Adipocyte (in vitro differentiated cells): Measurements from ENCODE around the gene ALDH8A1.
A peak's percentile ranks its signal among the peaks of the same experiment; 100 is the strongest.
"Not testable (repeated sequence)": the region's sequence is repeated elsewhere in the genome, so short reads cannot be mapped to it uniquely, and the experiment has no call there.

Experiments
- DNase-seq: peaks from one replicate; pipeline ENCODE4 v3.0.0-alpha.2; 2015; ENCODE audit warnings: low read depth
- H3K27me3 ChIP-seq: replicated peaks from 2 replicates; pipeline ENCODE4 v1.7.0; 2013; ENCODE audit warnings: mild to moderate bottlenecking, low read length, moderate library complexity; ENCODE audit not compliant: control insufficient read depth, insufficient read depth
- H3K36me3 ChIP-seq: 2 replicates; pipeline ENCODE4 v1.7.0; 2013; ENCODE audit warnings: low read length, mild to moderate bottlenecking, moderate library complexity; ENCODE audit not compliant: control insufficient read depth, insufficient read depth, severe bottlenecking
- H3K4me1 ChIP-seq: 2 replicates; pipeline ENCODE4 v1.7.0; 2013; ENCODE audit warnings: mild to moderate bottlenecking, low read length, moderate library complexity; ENCODE audit not compliant: control insufficient read depth, insufficient read depth
- H3K4me3 ChIP-seq: 2 replicates; pipeline ENCODE4 v1.7.0; 2013; ENCODE audit warnings: mild to moderate bottlenecking, low read length, moderate library complexity
- H3K9ac ChIP-seq: 2 replicates; pipeline ENCODE4 v1.7.0; 2013; ENCODE audit warnings: mild to moderate bottlenecking, low read length, moderate library complexity
- H3K9me3 ChIP-seq: 2 replicates; pipeline ENCODE4 v1.7.0; 2013; ENCODE audit warnings: mild to moderate bottlenecking, low read length, moderate library complexity; ENCODE audit not compliant: control insufficient read depth

ALDH8A1 gene

DNA sequence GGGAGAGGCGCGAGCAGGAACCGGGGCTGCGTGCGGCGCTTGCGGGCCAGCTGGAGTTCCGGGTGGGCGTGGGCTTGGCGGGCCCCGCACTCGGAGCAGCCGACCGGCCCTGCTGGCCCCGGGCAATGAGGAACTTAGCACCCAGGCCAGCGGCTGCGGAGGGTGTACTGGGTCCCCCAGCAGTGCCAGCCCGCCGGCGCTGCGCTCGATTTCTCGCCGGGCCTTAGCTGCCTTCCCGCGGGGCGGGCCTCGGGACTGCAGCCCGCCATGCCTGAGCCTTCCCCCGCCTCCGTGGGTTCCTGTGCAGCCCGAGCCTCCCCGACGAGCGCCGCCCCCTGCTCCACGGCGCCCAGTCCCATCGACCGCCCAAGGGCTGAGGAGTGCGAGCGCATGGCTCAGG is 45.2 kb downstream of the ALDH8A1 start:
- H3K36me3 ChIP-seq, H3K27me3 ChIP-seq, H3K9me3 ChIP-seq, H3K9ac ChIP-seq, H3K4me3 ChIP-seq, DNase-seq: not testable (repeated sequence)
- peaks cover 35% of the 10 kb centered on the region for H3K4me1 ChIP-seq

DNA sequence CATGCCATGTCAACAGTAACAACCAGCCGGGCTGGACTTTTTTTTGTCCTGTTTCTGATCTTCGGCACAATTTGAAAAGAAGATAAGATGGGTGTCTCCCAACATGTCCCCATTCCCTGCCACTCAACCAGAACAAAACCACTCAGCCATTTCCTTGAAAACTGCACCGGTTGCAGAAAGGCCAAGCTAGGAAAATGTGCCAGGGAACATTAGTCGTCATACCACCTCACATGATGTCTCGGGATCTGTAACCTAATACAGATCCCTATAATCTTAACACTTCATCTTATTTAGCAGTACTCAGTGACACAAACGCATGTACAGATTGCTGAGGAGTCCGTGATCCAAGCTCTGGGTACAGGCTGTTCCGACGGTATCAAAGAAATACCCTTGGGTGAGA is 46.5 kb downstream of the ALDH8A1 start:
- Histone ChIP-seq H3K4me1 (peaks cover 23% of the 10 kb centered on the region), H3K9ac (peak overlapping the region; percentile 54), H3K9me3 (no peaks in the 10 kb centered on the region), H3K27me3 (no peaks in the 10 kb centered on the region), H3K4me3 (no peak overlapping the region), H3K36me3 (no peaks in the 10 kb centered on the region)
- DNase-seq = no peak

DNA sequence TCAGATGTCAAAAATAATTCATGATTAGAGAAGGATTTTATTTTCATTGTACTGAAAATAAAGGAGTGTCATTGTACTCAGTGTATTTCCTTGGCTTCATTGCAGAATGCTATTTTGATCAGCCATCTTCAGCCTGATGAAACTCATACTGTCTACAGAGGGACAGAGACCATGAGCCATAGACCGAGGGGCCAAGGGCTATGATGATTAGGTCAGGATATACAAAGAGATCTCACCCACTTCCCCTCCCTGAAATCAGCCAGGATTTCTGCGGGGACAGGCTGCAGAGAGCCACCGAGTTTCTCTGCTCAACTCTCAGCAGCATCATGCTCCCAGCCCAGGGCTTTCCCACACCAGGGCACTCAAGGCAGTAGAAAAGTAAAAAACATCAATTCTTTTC is 47.0 kb downstream of the ALDH8A1 start:
- no peaks in the 10 kb centered on the region for H3K9me3 ChIP-seq
- H3K4me3 ChIP-seq = no peak overlapping the region
- peaks cover 19% of the 10 kb centered on the region for H3K4me1 ChIP-seq
- peak overlapping the region; percentile 54 for H3K9ac ChIP-seq
- no peaks in the 10 kb centered on the region for H3K27me3 ChIP-seq
- no peak for DNase-seq
- no peaks in the 10 kb centered on the region for H3K36me3 ChIP-seq

DNA sequence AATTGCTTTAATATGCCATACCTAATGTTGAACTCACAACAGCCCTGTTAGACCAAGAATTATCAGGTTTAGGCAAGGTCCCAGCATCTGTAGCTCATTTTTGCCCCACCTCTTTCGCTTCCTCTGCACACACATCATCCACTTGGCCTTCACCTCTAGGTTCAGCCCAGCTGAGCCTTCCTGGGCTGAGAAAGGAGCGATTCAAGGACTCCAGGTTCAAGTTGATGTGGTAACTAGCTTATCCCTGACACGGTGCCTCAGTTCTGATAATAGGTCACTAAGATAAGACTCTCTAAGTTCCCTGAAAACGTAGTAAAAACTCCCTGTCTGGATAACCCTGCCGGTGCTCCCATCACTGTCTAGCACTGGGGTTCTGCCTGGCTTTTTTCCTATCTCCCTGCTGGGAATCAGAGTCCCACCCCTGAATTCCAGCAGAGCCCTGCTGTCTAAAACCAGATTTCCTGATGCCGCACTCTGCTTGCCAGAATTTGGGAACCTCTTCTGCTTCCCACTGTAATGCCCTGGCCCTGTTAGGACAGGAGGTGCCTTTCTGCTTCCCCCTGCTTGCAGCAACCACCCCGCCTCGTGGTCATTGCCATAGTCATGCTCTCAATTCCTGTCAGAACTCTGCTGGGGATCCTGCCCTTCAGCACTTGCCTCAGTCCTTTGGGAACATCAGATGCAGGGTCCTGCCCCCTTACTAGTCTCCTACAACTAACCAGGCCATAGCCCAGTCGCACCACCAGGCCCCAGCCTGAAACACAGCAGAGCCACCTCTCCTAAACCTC is 47.6 kb downstream of the ALDH8A1 start:
- no peaks in the 10 kb centered on the region for H3K9me3 ChIP-seq
- peaks cover 19% of the 10 kb centered on the region for H3K4me1 ChIP-seq
- H3K27me3 ChIP-seq = no peaks in the 10 kb centered on the region
- no peak for DNase-seq
- H3K9ac ChIP-seq = peak overlapping the region; percentile 54
- H3K36me3 ChIP-seq = no peaks in the 10 kb centered on the region
- H3K4me3 ChIP-seq = no peak overlapping the region

DNA sequence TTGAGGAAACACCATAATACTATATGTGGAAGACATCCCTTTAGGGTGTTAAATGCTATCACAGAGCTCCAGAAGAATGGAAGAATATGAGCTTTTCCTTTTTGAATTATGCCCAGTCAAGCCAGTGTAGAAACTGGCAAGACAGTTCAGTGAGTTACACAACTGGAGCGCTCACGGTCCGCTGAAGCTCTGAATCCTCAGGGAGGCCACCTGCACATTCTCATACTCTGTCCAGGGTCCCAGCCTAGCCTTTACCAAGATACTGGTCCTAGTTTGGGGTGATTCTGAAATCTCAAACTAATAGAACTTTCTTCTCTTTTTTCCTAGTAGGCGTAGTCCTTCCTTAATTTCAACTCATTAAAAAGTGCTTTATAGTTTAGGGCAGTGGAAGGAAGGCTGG is 51.3 kb downstream of the ALDH8A1 start:
- Histone ChIP-seq H3K9ac (no peak overlapping the region), H3K36me3 (no peaks in the 10 kb centered on the region), H3K4me3 (no peak overlapping the region), H3K4me1 (peaks cover 18% of the 10 kb centered on the region), H3K27me3 (no peaks in the 10 kb centered on the region), H3K9me3 (no peaks in the 10 kb centered on the region)
- DNase-seq = no peak

DNA sequence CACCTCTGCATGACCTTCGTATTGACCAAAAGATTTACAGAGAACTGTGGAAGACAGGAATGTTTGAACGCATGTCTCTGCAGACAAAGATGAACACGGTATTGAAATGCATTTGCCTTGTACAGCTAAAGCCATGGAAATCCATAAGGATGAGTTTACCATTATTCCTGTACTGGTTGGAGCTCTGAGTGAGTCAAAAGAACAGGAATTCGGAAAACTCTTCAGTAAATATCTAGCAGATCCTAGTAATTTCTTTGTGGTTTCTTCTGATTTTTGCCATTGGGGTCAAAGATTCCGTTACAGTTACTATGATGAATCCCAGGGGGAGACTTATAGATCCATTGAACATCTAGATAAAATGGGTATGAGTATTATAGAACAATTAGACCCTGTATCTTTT is 51.7 kb downstream of the ALDH8A1 start:
- not testable (repeated sequence) for H3K4me3 ChIP-seq

DNA sequence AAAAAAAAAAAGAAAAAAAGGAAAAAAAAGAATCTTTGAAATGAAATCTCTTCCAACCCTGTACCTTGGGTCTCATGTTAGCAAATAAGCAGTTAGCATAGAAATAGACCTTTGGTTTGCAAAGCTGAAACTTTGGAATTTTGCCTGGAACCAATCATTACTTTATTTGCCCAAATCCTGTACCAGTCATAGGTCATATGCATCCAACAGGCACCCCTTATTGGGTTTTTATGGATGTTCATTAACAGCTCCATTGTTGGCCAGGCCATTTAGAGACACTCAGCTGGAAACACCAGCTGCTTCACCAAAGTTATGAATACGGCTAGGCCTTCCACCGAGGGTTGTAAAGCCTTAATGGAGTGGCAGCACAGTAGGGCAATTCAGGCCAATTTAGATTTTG is 53.0 kb downstream of the ALDH8A1 start:
- peaks cover 1% of the 10 kb centered on the region for H3K4me1 ChIP-seq
- no peak overlapping the region for H3K4me3 ChIP-seq
- DNase-seq = no peak
- no peaks in the 10 kb centered on the region for H3K36me3 ChIP-seq
- no peaks in the 10 kb centered on the region for H3K27me3 ChIP-seq
- H3K9me3 ChIP-seq = peaks cover 7% of the 10 kb centered on the region
- H3K9ac ChIP-seq = no peak overlapping the region

More for the DNA sequence above, 51.7 kb downstream of the ALDH8A1 start:
- H3K36me3 ChIP-seq, H3K9me3 ChIP-seq, DNase-seq, H3K27me3 ChIP-seq, H3K9ac ChIP-seq: not testable (repeated sequence)
- H3K4me1 ChIP-seq = peaks cover 14% of the 10 kb centered on the region

DNA sequence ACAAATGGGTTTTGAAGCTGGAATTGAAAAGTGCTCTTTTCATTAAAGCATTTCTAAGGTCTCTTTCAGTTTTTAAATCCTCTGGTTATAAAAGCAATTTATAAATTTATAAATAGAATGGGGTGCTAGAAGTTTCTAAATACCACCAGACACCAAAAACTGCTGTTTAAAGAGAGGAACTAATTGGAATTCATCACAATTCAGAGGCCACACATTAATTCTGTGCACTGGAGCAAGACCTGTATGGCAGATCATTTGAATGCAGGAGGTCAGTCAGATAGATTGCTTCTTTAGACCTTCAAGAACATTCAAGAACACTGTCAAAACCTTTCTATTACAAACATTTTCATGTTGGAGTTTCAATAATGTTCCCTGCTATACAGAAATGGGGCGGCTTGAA is 55.1 kb downstream of the ALDH8A1 start:
- Histone ChIP-seq H3K27me3 (no peaks in the 10 kb centered on the region), H3K9me3 (peaks cover 8% of the 10 kb centered on the region), H3K9ac (no peak overlapping the region), H3K4me3 (no peak overlapping the region), H3K36me3 (no peaks in the 10 kb centered on the region), H3K4me1 (no peaks in the 10 kb centered on the region)
- DNase-seq = no peak

DNA sequence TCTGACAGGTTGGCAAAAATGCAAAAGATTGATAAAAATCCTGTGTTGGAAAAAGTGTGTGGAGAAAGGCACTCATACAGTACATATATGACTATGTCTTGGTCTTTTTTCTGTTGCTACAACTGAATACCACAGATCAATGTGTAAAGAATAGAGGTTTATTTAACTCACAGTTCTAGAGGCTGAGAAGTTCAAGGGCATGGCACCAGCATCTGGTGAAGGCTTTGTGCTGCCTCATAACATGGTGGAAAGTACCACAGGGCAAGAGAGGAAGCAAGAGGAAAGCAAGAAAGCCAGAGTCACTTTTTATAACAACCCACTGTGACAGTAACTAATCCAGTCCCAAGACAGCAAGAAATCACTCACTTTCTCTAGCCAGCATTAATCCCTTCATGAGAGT is 57.5 kb downstream of the ALDH8A1 start:
- DNase-seq = no peak
- H3K9me3 ChIP-seq = peaks cover 8% of the 10 kb centered on the region
- no peaks in the 10 kb centered on the region for H3K27me3 ChIP-seq
- H3K9ac ChIP-seq = no peak overlapping the region
- H3K36me3 ChIP-seq = no peaks in the 10 kb centered on the region
- no peak overlapping the region for H3K4me3 ChIP-seq
- H3K4me1 ChIP-seq = peaks cover 4% of the 10 kb centered on the region

DNA sequence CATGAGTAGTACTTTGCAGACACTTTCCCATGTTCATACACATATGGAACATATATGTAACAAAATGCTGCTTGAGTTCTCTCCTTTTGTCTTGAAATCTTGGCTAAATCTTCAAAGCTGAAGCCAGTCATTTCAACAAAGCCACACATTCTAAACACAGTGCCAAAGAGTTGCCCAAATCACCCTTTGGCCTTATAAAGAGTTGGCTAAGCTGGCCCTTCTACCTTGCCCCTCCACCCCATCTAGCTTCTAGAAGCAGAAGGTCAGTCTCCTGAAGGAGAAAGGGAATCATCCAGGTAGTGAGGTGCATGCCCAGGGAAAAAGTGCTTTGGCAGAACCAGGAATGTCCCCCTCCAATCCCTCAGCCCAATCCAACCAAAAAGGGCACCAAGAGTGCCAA is 58.3 kb downstream of the ALDH8A1 start:
- no peak for DNase-seq
- no peak overlapping the region for H3K4me3 ChIP-seq
- H3K36me3 ChIP-seq = no peaks in the 10 kb centered on the region
- H3K4me1 ChIP-seq = peaks cover 4% of the 10 kb centered on the region
- H3K9ac ChIP-seq = no peak overlapping the region
- no peaks in the 10 kb centered on the region for H3K27me3 ChIP-seq
- peaks cover 8% of the 10 kb centered on the region for H3K9me3 ChIP-seq

DNA sequence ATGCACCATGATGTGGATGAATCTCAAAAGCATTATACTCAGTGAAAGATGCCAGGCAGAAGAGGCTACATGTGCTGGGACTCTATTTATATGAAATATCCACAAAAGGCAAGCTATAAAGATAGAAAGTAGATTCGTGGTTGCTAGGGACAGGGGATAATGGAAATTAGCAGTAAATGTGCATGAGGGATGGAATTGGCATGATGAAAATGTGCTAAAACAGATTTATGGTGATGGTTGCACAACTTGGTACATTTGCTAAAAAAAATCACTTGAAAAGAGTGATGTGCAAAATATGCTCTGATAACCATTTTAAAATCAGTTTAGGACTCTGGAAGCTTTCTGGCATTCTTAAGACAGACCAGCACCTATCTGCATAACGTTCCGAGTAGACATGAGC is 61.6 kb downstream of the ALDH8A1 start:
- Histone ChIP-seq H3K4me1 (peaks cover 4% of the 10 kb centered on the region), H3K9ac (no peak overlapping the region), H3K4me3 (no peak overlapping the region), H3K9me3 (peaks cover 8% of the 10 kb centered on the region), H3K27me3 (no peaks in the 10 kb centered on the region), H3K36me3 (no peaks in the 10 kb centered on the region)
- DNase-seq = no peak

DNA sequence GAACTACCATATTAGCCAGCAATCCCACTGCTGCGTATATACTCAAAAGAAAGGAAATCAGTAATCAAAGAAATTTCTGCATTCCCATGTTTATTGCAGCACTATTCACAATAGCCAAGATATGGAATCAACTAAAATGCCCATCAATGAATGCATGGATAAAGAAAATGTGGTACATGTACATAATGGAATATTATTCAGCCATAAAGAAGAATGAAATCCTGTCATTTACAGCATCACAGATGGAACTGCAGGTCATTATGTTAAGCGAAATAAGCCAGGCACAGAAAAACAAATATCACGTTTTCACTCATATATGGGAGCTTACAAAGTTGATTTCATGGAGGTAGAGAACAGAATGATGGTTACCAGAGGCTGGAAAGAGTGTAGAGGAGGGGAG is 65.1 kb downstream of the ALDH8A1 start:
- H3K4me3 ChIP-seq = no peak overlapping the region
- H3K27me3 ChIP-seq = no peaks in the 10 kb centered on the region
- H3K9me3 ChIP-seq = no peaks in the 10 kb centered on the region
- DNase-seq = no peak
- H3K9ac ChIP-seq = no peak overlapping the region
- no peaks in the 10 kb centered on the region for H3K36me3 ChIP-seq
- peaks cover 19% of the 10 kb centered on the region for H3K4me1 ChIP-seq
